HCT116 (cell line): Measurements from ENCODE around the gene NEMP2. TPM values are rescaled to one million over a fixed set of nuclear protein-coding genes. Genes with fewer than 3 reads are reported as not detected.

Experiments used
- ATAC-seq: fragments of 200-7000 bp; cut with Tn5 transposase; 2 replicates; pipeline ENCODE4 v1.9.1; 2020; ENCODE audit warnings: mild to moderate bottlenecking, moderate library complexity
- BruUV-seq: library from RNA; stranded (reverse); fragments of 400-500 nt; replicated peaks from 2 replicates; lab custom pipeline; 2021; lab: Mats Ljungman, UMichigan
- CTCF ChIA-PET: fragments of 300-600 bp; sonication (Branson Sonifier 250); formaldehyde crosslinking; loops from one replicate; lab custom pipeline; 2021; ENCODE audit warnings: antibody characterized with exemption; lab: Charles Lee
- POLR2A ChIA-PET: fragments of 300-600, 350-600 bp; sonication (Branson Sonifier 250); formaldehyde crosslinking; loops from one replicate; lab custom pipeline; 2021; ENCODE audit warnings: antibody characterized with exemption; lab: Charles Lee
- RAD21 ChIA-PET, 2 experiments: fragments of 300-600 bp; sonication (Branson Sonifier 250); formaldehyde crosslinking; loops; one replicate each; lab custom pipeline; 2023; ENCODE audit warnings: low total read pairs in 2 of 2; ENCODE audit not compliant: uncharacterized antibody in 2 of 2, unreplicated experiment in 2 of 2, low non-redundant PET in 1 of 2; lab: Charles Lee
- DNase-seq: peaks from one replicate; pipeline ENCODE4 v3.0.0-alpha.2; 2010; ENCODE audit warnings: low read depth, low spot score
- H2AFZ ChIP-seq: fragments of 200-600 bp; shearing (Covaris generic), sonication (generic); 2 replicates; pipeline ENCODE4 v1.6.1; 2017; ENCODE audit warnings: low read depth, mixed run types, mixed read lengths, antibody characterized with exemption, low read length; ENCODE audit not compliant: poor library complexity, severe bottlenecking
- H3K27ac ChIP-seq: 2 replicates; pipeline ENCODE4 v1.5.1; 2012; ENCODE audit warnings: low read depth, low read length
- H3K27me3 ChIP-seq: fragments of 200-600 bp; sonication (generic); 2 replicates; pipeline ENCODE4 v1.6.1; 2016; ENCODE audit warnings: mixed run types, low read length, mixed read lengths; ENCODE audit not compliant: insufficient read depth
- H3K36me3 ChIP-seq, 2 experiments: fragments of 200-500 bp in 1 of 2; fragments of 200-600 bp in 1 of 2; sonication (Bioruptor generic) in 1 of 2; sonication (generic) in 1 of 2; 2 replicates each; pipeline versions ENCODE4 v1.5.1 to v1.6.1; 2014 to 2016; ENCODE audit warnings: low read length in 2 of 2, inconsistent platforms in 1 of 2, mixed read lengths in 1 of 2, mixed run types in 1 of 2; ENCODE audit not compliant: insufficient read depth in 2 of 2, control insufficient read depth in 1 of 2
- H3K4me1 ChIP-seq, 2 experiments: fragments of 200-600 bp in 1 of 2; sonication (generic) in 1 of 2; 2 replicates each; pipeline versions ENCODE4 v1.5.1 to v1.6.1; 2012 to 2017; ENCODE audit warnings: low read length in 2 of 2, inconsistent platforms in 1 of 2, mild to moderate bottlenecking in 1 of 2, mixed read lengths in 1 of 2, mixed run types in 1 of 2, moderate library complexity in 1 of 2; ENCODE audit not compliant: insufficient read depth in 2 of 2, control insufficient read depth in 1 of 2
- H3K4me2 ChIP-seq: fragments of 200-600 bp; sonication (generic); 2 replicates; pipeline ENCODE4 v1.6.1; 2017; ENCODE audit warnings: mixed run types, low read length, mixed read lengths
- H3K4me3 ChIP-seq, 2 experiments: fragments of 200-600 bp in 1 of 2; sonication (generic) in 1 of 2; replicated peaks in 1 of 2; 2 replicates each; pipeline ENCODE4 v1.5.1; 2011 to 2016; ENCODE audit warnings: low read length in 2 of 2, control low read depth in 1 of 2, low read depth in 1 of 2, mild to moderate bottlenecking in 1 of 2, mixed read lengths in 1 of 2, mixed run types in 1 of 2
- H3K79me2 ChIP-seq: fragments of 200-600 bp; sonication (generic); 2 replicates; pipeline ENCODE4 v1.6.1; 2017; ENCODE audit warnings: mild to moderate bottlenecking, mixed run types, low read length, moderate library complexity, mixed read lengths; ENCODE audit not compliant: insufficient read depth
- H3K9ac ChIP-seq: fragments of 200-600 bp; sonication (generic); 2 replicates; pipeline ENCODE4 v1.6.1; 2016; ENCODE audit warnings: low read length, mixed read lengths
- H3K9me2 ChIP-seq: fragments of 200-600 bp; sonication (generic), shearing (Covaris generic); 2 replicates; pipeline ENCODE4 v1.6.1; 2017; ENCODE audit warnings: mixed run types, mild to moderate bottlenecking, moderate library complexity; ENCODE audit not compliant: insufficient read depth
- H3K9me3 ChIP-seq, 2 experiments: fragments of 200-500 bp in 1 of 2; fragments of 200-600 bp in 1 of 2; sonication (Bioruptor generic) in 1 of 2; sonication (generic) in 1 of 2; 2 replicates each; pipeline ENCODE4 v1.6.1; 2014 to 2017; ENCODE audit warnings: low read length in 2 of 2, mixed read lengths in 2 of 2, inconsistent platforms in 1 of 2, low read depth in 1 of 2, mild to moderate bottlenecking in 1 of 2, mixed run types in 1 of 2, moderate library complexity in 1 of 2; ENCODE audit not compliant: control insufficient read depth in 1 of 2, insufficient read depth in 1 of 2
- H4K20me1 ChIP-seq: fragments of 200-600 bp; sonication (generic), shearing (Covaris generic); 2 replicates; pipeline ENCODE4 v1.6.1; 2017; ENCODE audit warnings: mixed run types, mild to moderate bottlenecking, moderate library complexity; ENCODE audit not compliant: insufficient read depth
- CBX3 ChIP-seq: IDR thresholded peaks from 2 replicates; pipeline ENCODE4 v1.6.1; 2012; ENCODE audit warnings: low read depth
- EZH2 ChIP-seq: fragments of 200-600 bp; sonication (generic); IDR thresholded peaks from 2 replicates; pipeline ENCODE4 v1.6.1; 2017; ENCODE audit warnings: antibody characterized with exemption, mixed run types
- POLR2AphosphoS5 ChIP-seq: IDR thresholded peaks from 2 replicates; pipeline ENCODE4 v1.6.1; 2011; ENCODE audit warnings: mild to moderate bottlenecking, low read depth, low read length, moderate library complexity
- intact Hi-C: fragments of 100-400 bp; cut with micrococcal nuclease; formaldehyde crosslinking; loops from 2 replicates; pipeline ENCODE4 v1.10.0; 2022
- total RNA-seq: library from RNA; stranded (reverse); gene quantifications from one replicate; pipeline ENCODE4 v1.2.1, GENCODE V29; 2021; ENCODE audit not compliant: unreplicated experiment
- TF ChIP-seq, protein P1 (sequence below): IDR thresholded peaks from 2 replicates; pipeline ENCODE4 v1.6.1; 2011; ENCODE audit warnings: mild to moderate bottlenecking, low read length, moderate library complexity; ENCODE audit not compliant: insufficient replicate concordance; ENCODE audit errors: extremely low read depth

The NEMP2 gene
- total RNA-seq, 1 experiment from 2014 or later: 8.6 TPM

DNA sequence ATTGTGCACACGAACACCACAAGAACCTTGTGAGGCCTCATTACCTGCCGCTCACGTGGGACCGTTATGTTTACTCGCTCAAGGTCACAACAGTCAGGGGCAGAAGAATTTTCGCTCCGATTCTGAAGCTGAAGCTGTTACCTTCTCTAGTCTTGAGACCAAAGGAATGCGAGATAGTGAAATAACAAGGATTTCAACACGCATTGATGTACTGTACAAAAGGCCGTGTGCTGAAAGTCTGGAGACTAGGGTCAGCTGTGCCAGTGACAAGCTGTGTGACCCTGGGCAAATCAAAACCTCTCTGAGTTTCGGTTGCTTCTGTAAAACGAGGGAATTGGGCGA lies 583 bp downstream of the NEMP2 start:
- Histone ChIP-seq H3K9me3 (peaks cover under 1 to 16% of the 10 kb centered on the region in 2 experiments; a peak in 1 of 4 replicates), H3K27me3 (no peaks in the 10 kb centered on the region), H3K4me1 (peaks cover 8 to 40% of the 10 kb centered on the region in 2 experiments; a peak in 3 of 4 replicates), H3K9ac (peak overlapping the region; percentile 75), H3K36me3 (peaks cover 0 to 5% of the 10 kb centered on the region in 2 experiments; a peak in 1 of 4 replicates), H3K27ac (peak overlapping the region; percentile 70), H2AFZ (peak overlapping the region; percentile 74), H3K4me2 (peak overlapping the region; percentile 87), H3K9me2 (no peaks in the 10 kb centered on the region), H3K4me3 (peak overlapping the region; percentile 62 to 69), H3K79me2 (peaks cover 7% of the 10 kb centered on the region; the same call in 1 of the 2 replicates), H4K20me1 (no peaks in the 10 kb centered on the region)
- no TSS peak for BruUV-seq
- TF ChIP-seq EZH2 (no peak), POLR2AphosphoS5 (no peak), CBX3 (0 out of 2 replicates have a peak, but pooled peaks have one; percentile 17)
- TF ChIP-seq, protein P1, sequence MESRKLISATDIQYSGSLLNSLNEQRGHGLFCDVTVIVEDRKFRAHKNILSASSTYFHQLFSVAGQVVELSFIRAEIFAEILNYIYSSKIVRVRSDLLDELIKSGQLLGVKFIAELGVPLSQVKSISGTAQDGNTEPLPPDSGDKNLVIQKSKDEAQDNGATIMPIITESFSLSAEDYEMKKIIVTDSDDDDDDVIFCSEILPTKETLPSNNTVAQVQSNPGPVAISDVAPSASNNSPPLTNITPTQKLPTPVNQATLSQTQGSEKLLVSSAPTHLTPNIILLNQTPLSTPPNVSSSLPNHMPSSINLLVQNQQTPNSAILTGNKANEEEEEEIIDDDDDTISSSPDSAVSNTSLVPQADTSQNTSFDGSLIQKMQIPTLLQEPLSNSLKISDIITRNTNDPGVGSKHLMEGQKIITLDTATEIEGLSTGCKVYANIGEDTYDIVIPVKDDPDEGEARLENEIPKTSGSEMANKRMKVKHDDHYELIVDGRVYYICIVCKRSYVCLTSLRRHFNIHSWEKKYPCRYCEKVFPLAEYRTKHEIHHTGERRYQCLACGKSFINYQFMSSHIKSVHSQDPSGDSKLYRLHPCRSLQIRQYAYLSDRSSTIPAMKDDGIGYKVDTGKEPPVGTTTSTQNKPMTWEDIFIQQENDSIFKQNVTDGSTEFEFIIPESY: no peak
- CTCF ChIA-PET: no interaction called here
- RAD21 ChIA-PET: no interaction called here
- DNase-seq (no peak), ATAC-seq (no peak)
- POLR2A ChIA-PET: no interaction called here
- intact Hi-C loops: loop anchor here (2.0 to 5.0 kb wide), 2 partner anchors 73 to 308 kb away; no protein-coding TSS in a partner anchor
